AG08395 (cell line): Measurements from ENCODE around the gene NRCAM.
A peak's percentile ranks its signal among the peaks of the same experiment; 100 is the strongest.

Source experiments
- DNase-seq: peaks from one replicate; pipeline ENCODE4 v3.0.0; 2012; ENCODE audit warnings: mixed read lengths, low spot score

The NRCAM gene

GRCh38 chr7:108246227-108246837 is 209.9 kb downstream of the NRCAM start:
- DNase-seq = peak; percentile 89

- no peak for DNase-seq
Measured at GRCh38 chr7:108245523-108246226, 210.6 kb downstream of the NRCAM start.

DNA sequence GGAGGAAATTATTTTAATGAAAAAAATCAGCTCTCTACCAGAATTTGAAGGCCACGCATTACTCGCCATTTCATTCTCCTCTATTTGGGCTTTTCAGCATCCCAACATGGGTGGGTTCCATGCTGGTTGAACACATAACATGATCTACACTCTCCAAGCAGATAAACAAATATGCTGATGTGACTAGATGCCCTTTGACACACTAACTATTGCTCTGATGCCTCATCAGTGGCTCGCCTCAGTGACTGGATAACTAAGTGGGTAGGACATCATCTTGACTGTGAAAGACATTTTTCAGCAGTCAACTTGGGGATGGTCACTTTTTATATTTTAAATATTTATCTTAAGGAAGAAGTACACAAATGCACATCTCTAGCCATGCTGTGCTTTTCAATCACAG is 212.1 kb downstream of the NRCAM start:
- DNase-seq = no peak

GRCh38 chr7:108239501-108240225 is 216.6 kb downstream of the NRCAM start:
- no peak for DNase-seq

- no peak for DNase-seq
Measured at GRCh38 chr7:108236681-108237415, 219.4 kb downstream of the NRCAM start.

DNA sequence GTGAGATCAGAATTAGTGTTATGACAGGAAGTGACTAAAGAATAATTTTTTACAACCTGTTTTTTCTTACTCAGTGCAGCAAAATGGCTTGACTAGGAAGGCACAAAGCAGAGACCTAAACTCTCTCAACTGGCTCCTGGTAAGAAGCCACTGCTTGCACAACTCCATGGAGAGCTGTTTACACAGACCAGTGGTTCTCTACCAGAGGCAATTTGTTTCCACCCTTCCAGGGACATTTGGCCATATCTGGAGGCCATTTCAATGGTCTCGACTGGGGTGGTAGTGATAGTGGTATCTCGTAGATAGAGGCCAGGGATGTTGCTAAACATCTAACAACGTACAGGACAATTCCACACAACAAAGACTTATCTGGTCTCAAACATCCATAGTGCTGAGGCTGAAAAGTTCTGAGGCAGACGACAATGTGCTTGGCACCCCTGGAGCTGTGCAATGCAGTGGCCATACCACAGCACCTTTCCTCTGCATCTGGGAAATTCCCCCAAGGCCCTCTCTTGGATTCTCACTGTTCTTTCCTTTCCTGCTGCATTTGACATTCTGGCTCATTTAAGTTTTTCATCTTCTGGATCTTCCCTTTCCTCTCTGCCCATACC is 220.7 kb downstream of the NRCAM start:
- DNase-seq = peak; percentile 17

GRCh38 chr7:108234971-108235450 is 221.2 kb downstream of the NRCAM start:
- no peak for DNase-seq

DNA sequence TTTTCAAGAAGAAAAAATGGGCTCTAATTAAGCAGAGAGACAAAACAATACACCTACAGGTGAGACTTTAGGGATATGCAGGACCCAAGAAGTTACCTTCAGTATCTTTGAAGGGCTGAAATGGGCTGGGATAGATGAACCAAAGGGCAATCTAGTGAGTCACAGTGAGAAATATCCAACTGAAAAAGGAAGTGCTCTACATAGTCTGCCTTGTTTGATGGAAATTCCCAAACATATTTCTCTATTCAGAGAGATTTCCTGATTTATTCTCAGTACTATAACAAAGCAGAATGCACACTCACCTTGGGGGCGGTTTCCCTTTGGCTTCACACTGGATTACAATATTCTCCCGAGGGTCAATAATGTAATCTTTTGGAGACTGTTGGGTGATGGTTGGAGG is 222.0 kb downstream of the NRCAM start:
- DNase-seq = peak; percentile 15

- no peak for DNase-seq
Measured at GRCh38 chr7:108232076-108232475, 224.2 kb downstream of the NRCAM start.

DNA sequence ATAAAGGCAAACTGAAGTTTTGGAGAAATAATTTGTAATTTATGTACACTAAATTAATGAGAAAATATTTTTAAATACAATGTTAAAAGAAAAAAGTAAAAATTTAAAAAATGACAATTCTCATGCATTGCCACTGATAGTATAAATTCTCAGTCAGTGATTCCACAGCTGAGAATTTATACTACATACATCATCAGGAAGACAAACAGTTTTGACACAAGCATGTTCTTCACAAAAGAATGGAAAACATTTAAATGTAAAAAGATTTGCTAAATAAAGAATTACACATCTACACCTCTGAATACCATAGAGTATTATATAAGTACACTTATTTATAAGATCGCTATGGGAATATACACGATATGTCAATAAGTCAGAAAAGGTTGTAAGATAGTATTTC is 225.0 kb downstream of the NRCAM start:
- no peak for DNase-seq

DNA sequence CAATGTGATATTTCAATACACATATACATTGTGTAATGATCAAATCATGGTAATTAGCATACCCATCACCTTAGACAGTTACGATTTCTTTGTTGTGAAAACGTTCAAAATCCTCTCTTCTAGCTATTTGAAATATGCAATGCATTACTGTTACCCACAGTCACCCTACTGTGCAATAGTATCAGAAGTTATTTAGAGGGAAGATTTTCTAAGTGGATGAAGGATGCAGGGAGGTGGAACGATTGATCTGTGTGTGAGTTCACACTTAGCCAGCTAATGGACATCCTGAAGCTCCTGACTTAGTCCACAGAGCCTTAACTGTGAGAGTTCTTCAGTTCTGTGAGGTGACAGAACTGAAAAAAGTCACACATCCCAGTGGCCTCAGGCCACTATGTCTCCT is 228.9 kb downstream of the NRCAM start:
- no peak for DNase-seq

DNA sequence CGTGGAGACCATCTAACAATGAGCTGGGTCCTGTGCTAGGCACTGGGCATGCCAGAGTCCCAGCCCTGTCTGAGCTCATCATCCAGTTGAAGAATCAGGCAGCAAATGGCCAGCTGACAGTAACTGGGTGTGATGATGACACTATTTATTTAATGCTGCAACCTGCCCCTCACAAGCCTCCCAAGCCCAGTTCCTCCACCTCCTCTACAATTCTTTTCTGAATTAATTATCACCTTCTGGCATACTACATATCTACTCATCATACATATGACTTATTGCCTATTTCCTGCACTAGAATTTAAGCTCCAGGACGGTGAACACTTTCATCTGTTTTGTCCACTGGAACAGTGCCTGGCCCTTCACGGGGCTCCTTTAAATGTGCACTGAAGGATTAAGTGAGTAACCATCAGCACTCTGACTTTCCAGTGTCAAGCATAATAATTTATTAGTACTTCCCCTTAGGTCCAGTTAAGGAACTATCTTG is 229.4 kb downstream of the NRCAM start:
- DNase-seq = no peak

GRCh38 chr7:108225531-108226181 is 230.6 kb downstream of the NRCAM start:
- no peak for DNase-seq

DNA sequence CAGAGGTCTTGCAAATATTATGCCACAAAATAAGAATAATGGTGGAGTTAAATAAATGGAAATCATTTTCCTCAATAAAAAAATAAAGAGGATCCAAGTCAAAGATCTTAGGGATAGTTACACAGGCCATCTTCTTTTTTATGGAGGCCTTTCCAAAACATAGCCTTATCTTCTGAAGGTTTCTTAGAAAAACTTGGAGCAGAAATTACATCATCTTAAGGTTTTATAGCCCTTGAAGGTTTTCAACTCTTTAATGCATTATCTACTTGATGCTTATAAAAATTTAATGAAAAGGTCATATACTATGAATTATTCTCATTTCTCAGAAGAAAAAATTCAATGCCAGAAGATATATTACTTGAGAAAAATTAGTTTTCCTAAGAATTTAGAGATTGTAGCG is 231.8 kb downstream of the NRCAM start:
- no peak for DNase-seq

- peak; percentile 12 for DNase-seq
Measured at GRCh38 chr7:108222236-108222892, 233.9 kb downstream of the NRCAM start.

- DNase-seq = no peak
Measured at GRCh38 chr7:108211382-108212201, 244.6 kb downstream of the NRCAM start.

DNA sequence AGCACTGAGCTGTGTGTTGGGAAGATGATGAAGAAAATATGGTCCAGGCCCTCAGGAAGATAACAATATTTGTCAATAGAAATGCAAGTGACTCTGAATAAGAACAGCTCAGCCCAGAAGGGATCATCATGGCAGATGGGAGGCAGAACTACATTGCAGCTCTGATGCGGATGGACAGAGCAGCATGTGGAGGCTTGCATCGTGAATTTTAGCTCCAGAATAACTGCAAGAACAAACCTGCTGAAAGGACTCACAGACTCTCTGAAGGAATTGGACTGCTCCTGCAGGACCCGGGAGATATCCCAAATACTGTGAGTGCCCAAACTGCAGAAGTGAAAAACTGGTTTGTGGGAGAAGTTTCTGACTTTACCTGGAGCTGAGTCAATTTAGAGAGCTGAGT is 245.4 kb downstream of the NRCAM start:
- no peak for DNase-seq

DNA sequence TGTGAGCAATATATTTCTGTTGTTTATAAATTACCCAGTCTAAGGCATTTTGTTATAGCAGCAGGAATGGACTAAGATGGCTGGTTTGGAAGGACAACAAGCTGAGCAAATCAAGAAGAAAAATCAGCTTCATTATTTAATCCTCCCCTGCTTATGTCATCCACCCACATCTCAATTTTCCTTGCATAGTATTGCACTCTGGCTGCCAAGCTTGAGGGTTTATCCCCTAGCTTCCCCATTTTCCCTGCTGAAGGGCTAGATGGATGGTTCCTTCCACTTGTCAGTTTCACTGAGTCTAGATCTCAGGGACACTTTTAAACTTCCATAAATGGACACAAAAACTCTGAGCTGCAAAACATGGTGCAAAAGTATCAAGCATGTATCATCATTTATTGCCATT is 250.9 kb downstream of the NRCAM start:
- DNase-seq = no peak

DNA sequence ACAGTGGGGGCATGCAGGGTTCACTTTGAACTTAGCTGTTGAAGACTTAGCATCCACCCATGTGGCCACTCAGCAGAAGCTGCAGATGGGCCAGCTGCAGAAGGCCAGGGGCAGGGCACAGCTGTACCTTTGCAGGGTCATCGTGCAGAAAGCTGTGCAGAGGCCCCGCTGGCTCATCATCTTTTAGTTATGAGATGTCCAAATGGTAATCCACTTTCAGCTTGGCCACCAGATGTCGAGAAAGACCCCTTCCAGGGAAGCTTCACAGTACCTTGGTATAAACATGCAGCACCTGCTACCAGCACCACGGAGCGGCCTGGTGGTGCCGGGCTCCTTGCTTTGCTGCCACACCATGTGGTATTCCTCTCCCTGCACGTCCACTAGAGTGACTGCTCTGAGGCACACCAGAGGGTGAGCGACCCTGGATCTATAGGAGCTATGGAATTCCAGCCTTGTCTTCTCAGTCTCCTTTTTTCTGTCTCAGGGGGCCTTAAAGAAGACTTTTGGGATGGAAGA is 251.9 kb downstream of the NRCAM start:
- DNase-seq = no peak

- DNase-seq = no peak
Measured at GRCh38 chr7:108203537-108203936, 252.7 kb downstream of the NRCAM start.
